ENCODE measurements around the gene CYRIA.

The CYRIA gene

DNA sequence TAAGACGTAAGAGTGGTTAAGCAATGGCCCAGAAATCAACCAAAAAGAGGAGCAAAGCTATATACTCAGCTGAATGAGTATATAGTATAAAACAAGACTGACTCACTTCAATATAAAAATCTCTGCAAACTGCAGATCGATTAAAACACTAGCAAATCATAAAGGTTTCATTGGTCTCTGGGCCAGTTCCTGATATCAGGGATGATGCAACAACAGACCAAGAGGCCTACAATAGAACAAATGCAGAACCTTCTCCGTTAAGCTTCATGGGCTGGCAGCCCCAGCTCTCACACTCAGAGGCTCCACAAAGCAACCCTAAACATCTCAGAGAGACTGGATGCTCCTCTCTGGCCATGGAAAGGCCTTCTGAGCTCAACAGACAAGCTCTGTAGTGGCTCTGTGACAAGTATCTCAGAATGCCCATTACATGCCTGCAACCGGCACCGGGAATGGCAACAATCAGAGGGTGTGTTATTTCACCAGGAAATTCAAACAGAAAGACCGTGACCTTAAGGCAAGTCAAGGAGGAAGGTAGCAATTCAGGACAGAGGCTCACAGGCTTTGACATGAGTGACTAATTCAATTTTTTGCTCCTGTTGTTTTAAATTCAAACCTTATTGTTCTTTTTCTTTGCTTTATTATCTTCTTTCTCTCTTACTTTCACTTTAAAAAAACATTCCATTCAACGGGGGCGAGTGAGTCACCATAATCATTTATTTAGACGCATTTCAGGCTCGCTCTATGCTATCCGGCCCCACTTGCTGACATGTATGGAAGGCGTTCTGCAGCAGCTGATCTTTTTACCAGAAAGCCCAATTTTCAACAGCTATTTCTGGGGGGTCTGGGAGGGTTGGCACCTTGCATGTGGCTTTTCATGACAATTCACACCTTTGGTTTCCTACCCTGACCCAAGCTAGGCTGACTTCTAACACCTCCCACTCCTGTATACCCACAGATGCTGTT is 15.1 kb downstream of the CYRIA start:
- DNase-seq (ENCODE audit: low spot score) = peak; percentile 41

DNA sequence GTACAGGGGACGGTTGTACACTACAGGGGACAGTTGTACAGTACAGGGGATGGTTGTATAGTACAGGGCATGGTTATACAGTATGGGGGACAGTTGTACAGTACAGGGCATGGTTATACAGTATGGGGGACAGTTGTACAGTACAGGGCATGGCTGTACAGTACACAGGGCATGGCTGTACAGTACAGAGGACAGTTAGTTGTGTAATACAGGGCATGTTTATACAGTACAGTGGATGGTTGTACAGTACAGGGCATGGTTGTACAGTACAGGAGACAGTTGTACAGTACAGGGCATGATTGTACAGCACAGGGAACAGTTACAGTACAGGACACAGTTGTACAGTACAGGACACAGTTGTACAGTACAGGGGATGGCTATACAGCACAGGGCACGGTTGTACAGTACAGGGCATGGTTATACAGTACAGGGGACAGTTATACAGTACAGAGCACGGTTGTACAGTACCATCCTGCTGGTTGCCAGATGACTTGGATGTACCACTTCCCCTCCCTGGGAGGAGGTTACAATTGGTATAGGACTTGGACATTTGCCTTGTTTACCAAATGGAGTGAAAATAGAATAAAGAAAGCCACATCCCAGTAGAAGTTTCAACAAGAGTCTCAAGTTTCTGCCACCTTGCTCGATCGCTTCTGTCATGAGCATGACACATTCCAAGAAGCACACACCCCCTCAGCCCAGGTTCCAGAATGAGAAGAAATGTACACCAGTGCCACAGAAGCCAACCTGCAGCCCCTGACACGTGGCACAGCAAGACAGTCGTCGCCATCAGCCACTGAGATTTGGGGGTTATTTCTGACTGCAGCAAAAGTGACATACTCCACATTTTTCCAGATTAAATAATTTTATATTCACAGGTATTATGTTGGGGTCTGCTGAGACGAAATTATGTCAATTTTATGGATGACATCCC is 16.0 kb downstream of the CYRIA start:
- DNase-seq (ENCODE audit: low spot score) = no peak

- DNase-seq (ENCODE audit: low spot score) = no peak
These were observed 17.5 kb downstream of the CYRIA start for GRCh38 chr2:16647992-16648617.

- DNase-seq (ENCODE audit: low spot score) = no peak
These were observed 19.7 kb downstream of the CYRIA start for GRCh38 chr2:16645775-16646559.

- DNase-seq (ENCODE audit: low spot score) = no peak
These were observed 20.5 kb downstream of the CYRIA start for GRCh38 chr2:16645088-16645487.

- DNase-seq (ENCODE audit: low spot score) = no peak
These were observed 21.3 kb downstream of the CYRIA start for GRCh38 chr2:16644221-16644925.

DNA sequence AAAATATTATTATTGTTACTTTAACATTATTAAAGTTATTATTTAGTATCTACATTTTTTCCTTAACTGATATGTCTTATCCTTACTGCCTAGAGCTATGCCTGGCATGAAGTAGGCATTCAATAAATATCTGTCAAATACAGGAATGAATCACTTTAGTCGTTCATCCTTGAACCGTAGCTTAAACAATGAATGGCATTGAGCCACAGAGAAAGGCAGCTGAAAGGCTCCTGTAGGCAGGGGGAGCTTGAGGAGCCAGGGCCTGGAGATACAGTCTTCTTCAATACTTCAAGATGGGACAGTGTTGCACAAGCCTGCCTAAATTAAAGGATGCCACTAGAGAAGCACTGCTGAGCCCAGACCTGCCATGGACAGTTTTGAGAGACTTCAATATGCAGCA is 22.5 kb downstream of the CYRIA start:
- no peak for DNase-seq (ENCODE audit: low spot score)

GRCh38 chr2:16642088-16642487 is 23.5 kb downstream of the CYRIA start:
- DNase-seq (ENCODE audit: low spot score) = no peak

- no peak for DNase-seq (ENCODE audit: low spot score)
These were observed 24.1 kb downstream of the CYRIA start for GRCh38 chr2:16641509-16641908.

- no peak for DNase-seq (ENCODE audit: low spot score)
These were observed 24.8 kb downstream of the CYRIA start for GRCh38 chr2:16640867-16641266.

GRCh38 chr2:16640001-16640700 is 25.5 kb downstream of the CYRIA start:
- DNase-seq (ENCODE audit: low spot score) = no peak

DNA sequence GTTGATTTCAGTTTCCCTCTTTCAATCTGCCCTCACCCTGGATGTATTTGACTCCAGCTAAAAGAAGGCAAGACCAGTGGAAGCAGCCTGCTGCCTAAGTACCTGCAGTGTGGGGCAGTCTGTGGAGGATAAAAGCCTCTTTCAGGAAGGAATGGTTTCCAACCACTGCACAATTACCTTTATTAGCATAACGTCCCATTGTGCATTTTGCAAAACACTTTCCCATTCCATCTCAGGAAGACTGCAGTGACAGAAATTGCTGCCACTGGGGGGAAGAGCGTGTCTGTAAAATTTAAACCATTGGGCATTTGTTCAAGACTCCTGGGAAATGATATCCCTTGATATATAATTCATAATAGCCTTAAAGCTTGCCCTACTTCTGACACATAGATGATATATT is 26.2 kb downstream of the CYRIA start:
- DNase-seq (ENCODE audit: low spot score) = no peak

- no peak for DNase-seq (ENCODE audit: low spot score)
These were observed 26.7 kb downstream of the CYRIA start for GRCh38 chr2:16638946-16639345.

DNA sequence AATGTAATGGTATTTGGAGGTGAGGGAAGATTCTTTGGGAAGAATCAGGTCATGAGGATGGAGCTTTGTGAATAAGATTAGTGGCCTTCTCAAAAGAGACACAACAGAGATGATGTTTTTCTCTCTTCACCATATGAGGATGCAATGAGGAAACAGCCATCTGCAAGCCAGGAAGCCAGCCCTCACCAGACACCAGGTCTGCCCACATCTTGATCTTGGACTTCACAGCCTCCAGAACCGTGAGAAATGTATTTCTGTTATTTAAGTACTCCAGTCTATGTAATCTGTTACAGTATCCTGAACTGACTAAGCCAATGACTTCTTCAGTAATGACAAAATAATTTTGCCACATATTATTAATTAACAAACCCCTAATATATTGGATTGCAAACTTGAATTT is 28.3 kb downstream of the CYRIA start:
- no peak for DNase-seq (ENCODE audit: low spot score)

- DNase-seq (ENCODE audit: low spot score) = no peak
These were observed 29.6 kb downstream of the CYRIA start for GRCh38 chr2:16635791-16636699.

DNA sequence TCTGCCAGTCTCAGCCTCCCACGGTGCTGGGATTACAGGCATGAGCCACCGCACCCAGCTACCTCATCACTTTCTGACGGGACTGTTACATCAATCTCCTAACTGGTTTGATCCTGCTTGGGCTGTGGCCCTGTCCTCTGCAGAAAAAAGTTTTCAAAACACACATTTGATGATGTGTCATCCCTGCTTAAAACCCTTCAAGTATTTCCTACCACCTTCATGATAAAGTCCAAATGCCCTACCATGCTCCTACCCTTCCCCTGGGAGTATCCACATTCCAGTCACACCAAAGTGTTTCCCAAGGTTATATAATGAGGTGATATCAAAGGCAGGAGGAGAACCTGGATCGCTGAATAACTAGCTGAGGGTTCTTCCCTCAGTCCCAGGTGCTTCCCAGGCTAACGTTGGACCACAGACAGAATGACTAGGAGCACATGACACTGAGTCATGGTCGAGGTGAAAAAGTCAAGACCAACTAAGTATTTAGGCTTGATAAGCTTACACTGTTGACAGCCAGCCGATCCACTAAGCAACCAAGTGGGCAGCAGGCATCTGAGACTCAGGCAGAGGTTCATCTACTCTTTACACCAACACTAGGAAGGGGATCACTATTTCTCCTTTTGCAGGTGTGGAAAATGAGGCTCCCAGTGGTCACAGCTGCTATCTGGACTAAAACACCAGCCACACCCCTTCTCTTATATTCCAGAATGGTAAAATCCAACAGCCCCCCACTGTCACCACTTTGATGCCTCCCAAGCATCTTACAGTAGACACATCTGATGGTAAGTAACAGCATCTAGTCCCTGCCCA is 31.8 kb downstream of the CYRIA start:
- no peak for DNase-seq (ENCODE audit: low spot score)

GRCh38 chr2:16632598-16632997 is 33.0 kb downstream of the CYRIA start:
- no peak for DNase-seq (ENCODE audit: low spot score)

GRCh38 chr2:16630463-16630862 is 35.2 kb downstream of the CYRIA start:
- DNase-seq (ENCODE audit: low spot score) = no peak

All from AG08396 (cell line).